CD4-positive, alpha-beta T cell treated with Interleukin-2 at 100 ng/mL for 4 hours (primary cell): Measurements from ENCODE around the gene NT5DC1.
A peak's percentile ranks its signal among the peaks of the same experiment; 100 is the strongest.
"Not testable (repeated sequence)": the region's sequence is repeated elsewhere in the genome, so short reads cannot be mapped to it uniquely, and the experiment has no call there.

ENCODE experiments used
- DNase-seq: peaks from one replicate; pipeline ENCODE4 v3.0.0-alpha.2; 2020; ENCODE audit warnings: low spot score

NT5DC1 gene

DNA sequence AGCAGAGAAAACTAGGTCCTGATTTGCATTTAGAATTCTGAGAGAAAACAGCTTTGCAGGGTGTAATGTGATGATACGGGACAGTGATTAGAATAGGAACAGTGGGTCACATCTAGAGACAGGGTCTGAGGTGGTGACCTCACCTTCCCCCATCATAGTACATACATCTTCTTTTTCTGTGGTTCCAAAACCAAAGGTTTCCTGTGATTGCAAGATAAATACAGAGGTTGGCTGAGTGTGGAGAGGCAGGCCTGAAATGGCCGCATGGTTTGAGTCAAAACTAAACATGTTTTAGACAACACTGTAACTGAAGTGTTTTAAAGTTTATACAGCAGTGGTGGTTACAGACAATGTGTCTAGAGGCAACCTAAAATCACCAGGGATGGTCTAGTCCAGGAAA, 10.4 kb upstream of the NT5DC1 start:
- no peak for DNase-seq

DNA sequence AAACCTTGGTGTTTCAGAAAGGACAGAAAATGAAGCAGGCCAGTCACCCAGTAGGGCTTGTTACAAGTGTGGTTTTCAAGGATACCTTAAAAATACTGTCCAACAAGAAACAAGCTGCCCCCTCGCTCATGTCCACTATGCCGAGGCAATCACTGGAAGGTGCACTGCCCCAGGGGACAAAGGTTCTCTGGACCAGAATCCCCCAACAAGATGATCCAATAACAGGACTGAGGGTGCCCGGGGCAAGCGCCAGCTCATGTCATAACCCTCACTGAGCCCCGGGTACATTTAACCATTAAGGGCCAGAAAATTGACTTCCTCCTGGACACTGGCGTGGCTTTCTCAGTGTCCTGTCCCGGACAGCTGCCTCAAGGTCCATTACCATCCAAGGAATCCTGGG, 6.6 kb upstream of the NT5DC1 start:
- no peak for DNase-seq

DNA sequence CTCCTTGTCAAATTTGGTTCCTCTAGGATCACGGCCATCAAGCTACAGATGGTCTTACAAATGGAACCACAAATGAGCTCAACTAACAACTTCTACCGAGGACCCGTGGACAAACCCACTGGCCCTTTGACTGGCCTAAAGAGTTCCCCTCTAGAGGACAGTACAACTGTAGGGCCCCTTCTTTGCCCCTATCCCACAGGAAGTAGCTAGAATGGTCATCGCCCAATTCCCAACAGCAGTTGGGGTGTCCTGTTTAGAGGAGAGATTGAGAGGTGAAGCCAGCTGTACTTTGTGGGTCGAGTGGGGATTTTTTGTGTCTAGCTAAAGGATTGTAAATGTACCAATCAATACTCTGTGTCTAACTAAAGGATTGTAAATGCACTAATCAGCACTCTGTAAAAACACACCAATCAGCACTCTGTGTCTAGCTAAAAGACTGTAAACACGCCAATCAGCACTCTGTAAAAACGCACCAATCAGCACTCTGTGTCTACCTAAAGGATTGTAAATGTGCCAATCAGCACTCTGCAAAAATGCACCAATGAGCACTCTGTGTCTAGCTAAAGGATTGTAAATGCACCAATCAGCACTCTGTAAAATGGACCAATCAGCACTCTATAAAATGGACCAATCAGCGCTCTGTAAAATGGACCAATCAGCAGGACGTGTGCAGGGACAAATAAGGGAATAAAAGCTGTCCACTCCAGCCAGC, 4.4 kb upstream of the NT5DC1 start:
- DNase-seq = not testable (repeated sequence)

DNA sequence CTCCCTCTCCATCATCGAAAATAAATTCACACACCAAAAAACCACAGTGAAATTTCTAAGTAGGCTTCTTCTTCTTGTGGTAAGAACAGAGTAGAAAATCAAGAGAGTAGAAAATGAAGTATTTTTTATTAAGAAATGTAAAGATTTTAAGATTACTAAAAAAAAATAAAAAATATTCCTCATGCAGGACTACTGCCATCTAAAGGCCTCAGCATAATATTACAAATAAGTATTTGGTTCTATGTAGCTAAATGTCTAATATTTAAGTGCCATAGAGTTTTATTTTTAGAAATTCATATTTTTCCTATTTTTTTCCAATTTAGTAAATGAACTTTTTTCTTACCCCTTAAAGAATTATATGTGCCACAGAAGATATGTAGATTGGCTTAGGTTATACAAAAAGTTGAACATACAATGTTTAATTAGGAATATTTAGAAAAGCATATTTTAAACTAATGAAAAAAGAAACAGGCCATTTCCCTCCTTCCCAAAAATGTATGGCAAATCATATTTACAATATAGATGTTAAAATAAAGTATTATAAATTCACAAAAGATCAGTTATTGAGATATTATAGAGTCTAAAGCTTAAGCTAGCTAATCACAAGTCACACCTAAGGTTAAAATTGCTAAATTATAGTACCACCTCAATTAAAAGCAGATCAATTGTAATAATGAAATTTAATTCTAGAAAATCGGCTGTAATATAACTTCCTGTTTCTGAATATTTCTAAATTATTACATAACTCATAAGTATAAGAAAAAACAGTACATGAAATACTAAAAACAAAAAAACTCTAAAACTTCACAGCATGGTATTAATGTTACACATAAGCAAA, 3.5 kb upstream of the NT5DC1 start:
- DNase-seq = peak; percentile 9

DNA sequence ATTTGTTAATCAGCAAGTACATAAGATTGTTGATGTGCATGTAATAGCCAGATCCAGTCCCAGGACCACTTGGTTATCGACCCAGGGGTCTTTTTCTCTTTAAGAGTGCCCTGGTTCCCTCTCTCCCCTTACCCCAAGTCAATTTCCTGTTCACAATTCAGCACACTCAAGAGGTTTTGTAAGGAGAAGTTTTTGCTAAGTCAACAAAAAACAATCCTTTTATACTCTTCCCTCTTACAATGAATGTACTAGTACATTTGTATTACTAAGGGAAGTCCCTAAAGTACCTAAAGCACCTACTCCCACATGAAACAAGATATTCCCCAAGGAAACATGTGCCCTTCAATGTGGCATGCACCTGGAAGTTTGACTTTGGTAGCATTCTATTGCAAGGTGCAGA, 1.6 kb upstream of the NT5DC1 start:
- DNase-seq = no peak

DNA sequence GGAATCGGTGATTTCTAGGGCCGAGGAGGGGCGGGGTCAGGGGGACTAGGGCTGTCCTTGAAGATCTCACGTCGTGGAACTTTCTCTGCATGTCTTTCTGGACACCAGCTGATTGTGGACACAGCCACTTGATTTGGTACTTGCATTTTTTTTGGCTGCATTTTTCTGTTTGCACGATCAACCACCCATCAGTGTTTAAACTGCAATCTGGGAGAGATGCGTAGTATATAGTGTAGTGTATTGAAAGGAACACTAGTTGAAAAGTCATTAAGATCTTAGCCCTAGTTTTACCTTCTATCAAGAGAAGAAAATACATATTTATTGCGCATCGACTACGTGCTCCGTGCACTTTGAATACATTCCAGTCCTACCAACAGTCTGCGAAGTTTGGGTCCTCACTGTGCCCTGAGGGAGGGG, 657 bp downstream of the NT5DC1 start:
- DNase-seq = no peak

DNA sequence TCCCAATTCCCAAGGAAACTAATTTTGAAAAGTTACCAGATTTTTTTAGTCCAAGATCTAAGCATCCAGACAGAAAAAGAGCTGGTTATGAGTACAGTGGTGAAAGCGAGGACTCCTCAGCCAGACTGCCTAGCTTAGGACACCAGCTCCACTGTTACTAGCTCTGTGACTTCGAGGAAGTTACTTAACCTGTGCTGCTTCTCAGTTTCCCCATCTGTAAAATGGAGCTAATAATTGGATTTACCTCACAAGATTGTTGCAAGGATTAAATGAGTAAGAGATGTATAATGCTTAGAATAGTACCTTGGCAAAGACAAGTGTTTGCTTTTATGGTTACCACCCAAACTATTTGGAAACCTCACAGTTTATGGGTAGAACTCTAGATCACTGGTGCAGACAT, 1.1 kb downstream of the NT5DC1 start:
- DNase-seq = no peak

DNA sequence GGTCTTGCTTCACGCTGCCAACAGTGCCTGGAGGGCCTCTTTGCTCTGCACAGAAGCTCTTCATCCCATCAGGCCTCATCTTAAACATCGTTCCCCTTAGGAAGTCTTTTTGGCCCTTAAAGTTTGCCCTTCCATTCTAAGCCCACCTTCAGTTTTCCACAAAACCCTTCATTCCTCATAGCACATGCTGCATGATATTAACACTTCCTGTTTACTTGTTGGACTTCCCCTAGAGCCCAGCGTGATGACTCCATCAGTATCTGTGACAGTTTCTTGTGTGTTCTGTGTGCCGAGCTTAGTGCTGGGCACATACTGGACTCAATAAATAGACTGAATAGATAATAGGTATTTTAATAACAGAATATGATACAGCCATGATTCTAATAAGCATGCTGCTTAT, 2.2 kb downstream of the NT5DC1 start:
- DNase-seq = no peak

DNA sequence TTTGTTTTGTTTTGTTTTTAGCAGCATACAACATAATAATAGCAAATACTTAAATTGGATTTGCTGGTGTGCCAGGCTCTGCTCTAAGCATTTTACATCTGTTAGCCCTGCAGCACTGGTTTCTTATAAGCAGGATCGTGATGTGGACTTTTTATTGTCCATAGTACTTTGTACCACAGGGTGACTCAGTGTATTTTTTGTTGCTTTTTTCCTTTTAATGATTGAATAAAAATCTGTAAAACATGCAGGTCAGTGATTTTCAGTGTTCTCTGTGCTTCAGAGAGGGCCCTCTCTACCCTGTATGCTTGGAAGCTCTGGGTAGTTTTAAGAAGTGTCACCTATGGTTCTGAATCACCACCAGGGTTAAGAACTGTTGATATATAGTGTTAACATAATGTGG, 4.0 kb downstream of the NT5DC1 start:
- no peak for DNase-seq

DNA sequence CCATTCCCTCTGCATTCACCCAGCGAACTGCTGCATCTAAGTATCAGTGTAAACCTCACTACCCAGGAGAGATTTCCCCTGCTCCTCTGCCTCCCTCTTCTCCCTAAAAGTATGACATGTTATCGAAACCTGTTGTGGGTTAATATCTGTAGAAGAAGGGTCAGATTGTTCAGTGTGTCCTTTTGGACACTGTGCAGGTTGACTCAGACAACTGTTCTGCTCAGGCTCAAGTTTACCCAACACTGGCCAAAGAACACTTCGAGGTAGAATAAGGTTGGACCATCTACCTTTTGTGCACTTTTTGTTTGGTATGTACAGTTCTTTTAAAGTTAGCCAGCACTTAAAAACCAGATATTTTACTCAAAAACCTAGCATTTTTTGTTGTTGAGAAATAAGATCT, 4.6 kb downstream of the NT5DC1 start:
- no peak for DNase-seq

DNA sequence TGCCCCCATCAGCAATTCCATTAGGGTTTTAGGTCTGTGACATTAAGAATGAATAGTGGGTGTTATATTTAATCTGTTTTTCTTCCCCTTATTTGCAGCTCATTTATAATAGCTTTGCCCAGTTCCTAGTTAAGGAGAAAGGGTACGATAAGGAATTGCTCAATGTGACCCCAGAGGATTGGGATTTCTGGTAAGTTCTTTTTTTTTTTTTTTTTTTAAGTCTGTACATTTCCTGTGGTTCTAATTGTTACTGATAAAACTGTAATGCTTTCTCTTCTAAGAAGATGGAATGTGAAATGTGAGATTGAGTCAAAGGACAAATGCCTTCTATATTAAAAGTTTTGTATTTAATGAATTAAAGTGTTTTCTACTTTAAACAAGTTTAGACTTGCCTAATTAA, 5.5 kb downstream of the NT5DC1 start:
- DNase-seq = no peak

DNA sequence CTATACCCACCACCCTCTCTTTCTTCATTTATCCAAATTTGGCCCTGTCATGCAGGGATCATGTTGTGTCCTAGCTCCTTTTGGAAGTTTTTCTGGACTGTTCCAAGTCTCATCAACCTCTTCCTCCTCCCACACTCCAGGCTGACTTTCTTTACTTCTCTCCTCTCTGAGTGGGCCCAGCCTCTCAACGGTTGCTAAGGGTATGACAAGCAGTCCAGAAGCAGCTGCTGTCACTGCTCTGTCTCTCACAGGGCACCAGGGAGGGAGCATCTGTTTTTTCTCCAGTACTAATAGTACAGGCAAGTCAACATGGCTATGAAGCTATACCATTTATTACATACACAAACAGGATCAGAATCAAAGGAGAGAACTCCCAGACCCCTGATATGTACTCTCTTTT, 8.2 kb downstream of the NT5DC1 start:
- DNase-seq = no peak

DNA sequence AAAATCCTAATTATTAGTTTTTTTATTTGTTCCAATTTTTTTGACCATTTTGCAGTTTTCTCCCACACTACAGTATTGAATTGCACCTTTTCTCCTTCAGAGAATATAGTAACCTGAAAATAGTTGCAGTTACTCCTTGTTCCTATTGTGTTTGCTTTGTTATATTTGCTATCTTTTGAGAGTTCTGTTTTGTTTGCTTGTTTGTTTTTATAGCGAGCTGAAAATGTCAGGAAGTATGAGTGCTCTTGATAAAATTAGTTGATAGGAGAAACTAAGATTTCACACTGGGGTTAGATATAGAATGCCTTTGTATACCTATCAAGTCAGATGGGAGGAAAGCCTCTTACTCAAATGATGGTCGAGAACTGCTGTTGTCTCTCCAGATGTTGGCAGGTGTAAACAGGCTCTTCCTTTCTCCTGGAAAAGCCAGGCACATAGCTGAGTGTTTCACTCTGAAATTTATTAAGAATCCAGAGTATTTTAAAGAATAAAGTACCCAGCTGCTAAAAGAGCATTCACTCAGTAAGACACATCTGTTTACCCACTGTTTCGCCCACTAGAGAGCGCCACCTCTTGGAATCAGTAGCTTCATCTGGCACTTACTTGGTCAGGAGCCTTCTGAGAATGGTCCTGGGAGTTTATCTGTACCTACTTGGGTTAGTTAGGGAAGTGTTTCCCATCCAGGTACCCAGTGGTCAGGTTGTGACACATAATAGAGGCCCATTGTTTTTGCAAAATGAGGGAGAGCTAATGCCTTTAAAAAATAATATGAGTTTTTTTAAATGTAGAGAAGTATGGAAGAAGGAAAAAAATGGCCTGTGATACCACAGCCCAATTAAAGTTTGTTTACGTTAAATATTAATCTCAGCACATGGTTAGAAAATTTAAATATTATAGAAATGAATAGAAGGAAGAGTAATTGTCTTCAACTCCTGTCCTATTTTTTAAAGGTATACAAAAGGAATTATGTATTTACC, 11.2 kb downstream of the NT5DC1 start:
- peak; percentile 24 for DNase-seq

DNA sequence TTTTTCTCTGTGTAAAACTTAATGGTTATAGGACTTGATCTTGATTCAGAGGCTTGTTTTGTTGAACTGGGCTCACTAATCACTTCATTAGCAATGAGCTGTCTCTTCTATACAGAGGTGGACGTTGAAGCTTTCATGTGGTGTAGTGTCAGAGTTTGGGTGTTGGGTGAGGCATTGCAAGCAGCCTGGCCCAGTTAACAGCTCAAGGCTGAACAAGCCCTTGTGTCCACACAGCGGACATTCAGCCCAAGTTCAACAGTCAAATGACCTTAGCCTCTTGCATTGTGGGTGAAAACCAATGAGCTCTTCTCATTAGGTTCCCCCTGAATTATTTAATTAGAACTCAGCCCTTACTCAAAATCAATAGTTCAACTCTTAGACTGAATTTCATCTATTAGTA, 12.7 kb downstream of the NT5DC1 start:
- no peak for DNase-seq

DNA sequence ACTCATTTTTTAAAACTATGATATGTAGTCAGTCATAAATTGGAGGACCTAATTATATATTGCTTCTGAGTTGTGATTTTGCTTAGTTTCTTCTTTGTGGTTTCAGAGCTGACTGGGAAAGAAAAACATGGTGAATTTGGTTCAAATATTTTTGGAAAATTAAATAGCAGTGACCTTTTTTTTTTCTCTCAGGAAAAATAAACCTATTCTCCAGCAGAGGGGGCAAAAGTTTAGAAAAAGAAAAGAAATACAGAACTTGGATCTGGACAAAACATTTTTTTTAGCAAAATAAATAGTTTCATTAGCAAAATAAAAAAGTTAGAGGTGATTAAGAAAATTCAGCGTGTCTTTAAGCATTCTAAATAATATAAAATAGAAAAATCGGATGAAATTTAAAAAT, 15.1 kb downstream of the NT5DC1 start:
- no peak for DNase-seq

DNA sequence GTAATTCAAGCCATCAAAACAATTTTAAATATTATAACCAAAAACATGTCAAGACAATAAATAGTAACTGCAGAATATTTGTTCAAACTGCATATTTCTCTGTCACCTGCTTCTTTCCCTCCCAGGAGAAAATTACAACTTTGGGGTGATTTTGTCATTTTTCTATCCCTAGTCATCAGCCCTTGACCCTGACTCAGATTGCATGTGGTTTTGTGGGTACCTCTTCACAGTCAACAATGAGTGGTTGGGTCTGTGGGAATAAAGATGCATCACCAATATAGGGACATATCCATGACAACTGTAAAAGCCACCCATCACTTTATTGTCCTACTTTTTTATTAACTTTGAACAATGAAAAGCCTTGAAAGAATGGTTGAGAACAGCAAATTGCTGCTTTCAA, 18.0 kb downstream of the NT5DC1 start:
- DNase-seq = no peak

DNA sequence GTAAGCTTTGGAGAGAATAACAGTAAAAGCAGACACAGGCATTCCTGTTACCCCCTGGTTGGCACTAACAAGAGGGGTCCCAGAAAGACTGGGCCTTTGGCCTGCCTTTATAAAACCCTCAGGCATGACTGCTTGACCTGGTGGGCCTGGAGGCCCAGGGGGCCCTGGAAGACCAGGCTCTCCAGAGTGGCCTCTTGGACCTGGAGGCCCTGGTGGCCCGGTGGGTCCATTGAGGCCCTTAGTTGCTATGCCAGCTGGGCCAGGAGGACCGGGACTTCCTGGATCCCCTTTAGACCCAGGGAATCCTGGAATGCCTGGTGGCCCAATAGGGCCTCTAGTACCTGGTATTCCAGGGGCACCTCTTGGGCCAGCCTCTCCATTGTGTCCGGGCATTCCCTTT, 19.8 kb downstream of the NT5DC1 start:
- no peak for DNase-seq

DNA sequence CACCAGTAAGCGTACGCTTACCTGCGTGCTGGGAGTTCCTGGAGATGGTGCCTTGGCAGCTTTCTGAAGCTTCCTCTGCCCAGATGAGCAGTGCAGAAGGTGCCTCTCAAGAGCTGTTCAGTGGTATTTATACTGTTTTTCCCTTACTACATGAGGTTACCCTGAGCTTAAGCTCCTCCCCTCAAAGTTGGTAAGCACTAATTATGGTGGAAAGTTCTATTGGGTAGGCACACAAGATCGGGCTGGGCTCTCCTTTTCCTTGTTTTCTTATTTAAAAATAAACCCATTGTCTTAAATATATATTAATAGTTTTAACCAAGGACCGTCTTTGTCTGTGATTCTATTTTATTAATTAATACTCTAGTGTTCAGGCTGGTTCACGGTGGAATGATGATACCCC, 25.4 kb downstream of the NT5DC1 start, which contains the start of gene COL10A1:
TSS of gene COL10A1 (minus strand) at position 101 of the 400 bp plus-strand sequence. CDS start 640 bp downstream, outside the sequence.
- DNase-seq = no peak

DNA sequence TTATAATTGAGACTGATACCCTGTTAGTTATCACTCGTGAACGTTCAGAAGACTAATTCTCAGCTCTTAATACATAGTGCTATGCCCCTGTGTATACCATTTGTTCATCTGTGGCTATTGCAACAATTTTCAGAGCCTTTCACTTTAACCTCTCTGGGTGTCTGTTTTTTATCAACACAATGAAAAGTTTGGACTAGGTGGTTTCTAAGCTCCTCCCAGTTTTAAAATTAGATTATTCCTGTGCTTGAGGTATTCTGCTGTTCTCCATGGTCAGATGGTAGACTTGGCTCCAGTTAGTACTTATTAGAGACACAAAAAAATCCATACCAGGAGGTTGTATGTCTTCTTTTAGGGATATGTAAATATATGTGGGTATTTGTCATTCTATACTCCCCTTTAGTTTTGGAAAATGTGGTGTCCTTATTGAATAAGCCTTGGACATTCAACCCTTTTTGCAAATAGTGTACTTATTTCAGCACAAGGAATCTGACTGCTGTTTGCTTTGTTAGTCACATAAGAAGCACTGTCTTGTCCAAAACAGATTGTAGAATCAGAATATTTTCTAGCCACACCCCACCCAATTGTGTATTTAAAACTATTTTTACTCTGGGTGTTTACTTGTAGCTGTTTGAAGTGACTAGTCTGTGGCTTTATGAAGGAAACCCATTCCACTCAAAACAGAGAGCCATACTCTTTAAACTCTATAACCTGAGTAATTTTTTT, 27.3 kb downstream of the NT5DC1 start:
- no peak for DNase-seq

DNA sequence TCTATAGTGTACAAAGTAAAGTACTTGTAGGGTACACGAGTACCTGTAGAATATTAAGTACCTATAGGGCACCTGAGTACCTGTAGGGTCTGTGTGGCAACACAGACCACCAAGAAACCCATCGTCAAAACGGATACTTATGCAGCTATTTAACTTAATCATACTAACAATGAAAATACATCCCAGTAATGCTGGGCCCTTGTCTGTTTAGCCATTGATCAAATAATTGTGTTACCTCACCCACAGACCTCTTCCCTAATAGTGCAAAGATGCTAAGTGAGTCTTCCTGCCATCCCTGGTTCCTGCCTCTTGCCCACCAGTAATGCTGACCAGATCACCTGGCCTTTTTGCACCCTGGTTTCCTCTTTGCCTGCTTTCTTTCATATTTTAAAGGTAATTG, 32.8 kb downstream of the NT5DC1 start:
- no peak for DNase-seq

DNA sequence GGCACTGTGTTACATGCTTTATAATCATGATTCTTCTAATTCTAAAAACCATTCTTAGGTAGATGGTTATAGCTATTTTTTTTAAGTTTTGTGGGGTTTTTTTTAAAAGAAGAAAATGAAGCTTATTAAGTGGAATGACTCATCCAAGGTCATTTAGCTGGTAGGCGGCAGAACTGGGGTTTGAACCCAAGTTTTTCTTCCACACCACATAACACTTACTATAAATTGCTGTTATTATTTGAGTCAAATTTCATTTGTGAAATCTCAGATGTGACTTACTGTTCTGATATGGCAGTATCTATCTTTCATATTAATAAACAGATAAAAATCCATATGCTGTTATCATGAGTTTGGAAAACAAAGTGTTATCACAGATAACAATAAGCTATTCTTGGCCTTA, 35.7 kb downstream of the NT5DC1 start:
- DNase-seq = no peak

DNA sequence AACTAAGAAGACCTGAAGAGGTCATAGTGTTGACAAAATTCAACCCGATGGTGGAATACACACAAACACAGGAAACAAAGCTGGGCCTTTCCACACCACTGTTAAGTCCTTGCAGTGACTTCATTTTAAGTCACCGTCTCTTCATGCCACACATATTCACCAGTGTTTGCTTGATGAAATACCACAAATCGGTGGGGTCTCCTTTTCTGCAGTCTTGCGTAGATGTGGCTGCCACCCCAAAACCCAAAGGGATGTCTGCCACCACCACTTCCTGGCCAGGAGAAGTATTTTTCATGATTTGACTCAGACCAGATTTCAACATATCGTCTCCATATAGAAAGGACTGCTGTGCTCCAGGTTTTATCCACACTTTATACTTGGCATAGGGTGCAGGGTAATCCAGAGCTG, 36.3 kb downstream of the NT5DC1 start:
- peak; percentile 7 for DNase-seq
